Measurements from ENCODE around the gene CARD6.

DNA sequence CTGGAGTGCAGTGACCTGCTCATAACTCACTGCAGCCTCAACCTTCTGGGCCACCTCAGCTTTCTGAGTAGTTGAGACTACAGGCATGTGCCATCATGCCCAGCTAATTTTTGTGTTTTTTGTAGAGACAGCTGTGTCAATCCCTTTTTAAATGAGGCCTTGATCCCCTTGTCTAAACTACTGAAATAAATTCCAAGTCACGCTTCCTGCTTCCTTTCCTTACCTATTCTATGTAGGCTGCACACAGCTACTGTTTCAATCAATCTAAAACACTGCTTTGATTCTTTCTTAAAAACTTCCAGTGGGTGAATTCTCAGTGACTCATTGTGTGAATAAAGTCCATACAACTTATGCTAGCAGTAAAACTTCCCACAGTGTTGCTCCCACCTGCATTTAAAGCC is 65.2 kb downstream of the CARD6 start:
- TF ChIP-seq XBP1 (CRISPR knock-in tag; IDR thresholded peaks at IDR 0.05) = no peak
- no peak for TF ChIP-seq CREB1 (IDR thresholded peaks at IDR 0.05)
- no peak for TF ChIP-seq CREB1 (CRISPR knock-in tag; IDR thresholded peaks at IDR 0.05)
- TF ChIP-seq KDM5B (CRISPR knock-in tag; IDR thresholded peaks at IDR 0.05; ENCODE audit: borderline replicate concordance) = no peak
- no peak for TF ChIP-seq RXRB (CRISPR knock-in tag; IDR thresholded peaks at IDR 0.05; ENCODE audit: borderline replicate concordance)
- TF ChIP-seq, protein P1, sequence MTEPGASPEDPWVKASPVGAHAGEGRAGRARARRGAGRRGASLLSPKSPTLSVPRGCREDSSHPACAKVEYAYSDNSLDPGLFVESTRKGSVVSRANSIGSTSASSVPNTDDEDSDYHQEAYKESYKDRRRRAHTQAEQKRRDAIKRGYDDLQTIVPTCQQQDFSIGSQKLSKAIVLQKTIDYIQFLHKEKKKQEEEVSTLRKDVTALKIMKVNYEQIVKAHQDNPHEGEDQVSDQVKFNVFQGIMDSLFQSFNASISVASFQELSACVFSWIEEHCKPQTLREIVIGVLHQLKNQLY (CRISPR knock-in tag; IDR thresholded peaks at IDR 0.05) = no peak
- TF ChIP-seq, protein P2, sequence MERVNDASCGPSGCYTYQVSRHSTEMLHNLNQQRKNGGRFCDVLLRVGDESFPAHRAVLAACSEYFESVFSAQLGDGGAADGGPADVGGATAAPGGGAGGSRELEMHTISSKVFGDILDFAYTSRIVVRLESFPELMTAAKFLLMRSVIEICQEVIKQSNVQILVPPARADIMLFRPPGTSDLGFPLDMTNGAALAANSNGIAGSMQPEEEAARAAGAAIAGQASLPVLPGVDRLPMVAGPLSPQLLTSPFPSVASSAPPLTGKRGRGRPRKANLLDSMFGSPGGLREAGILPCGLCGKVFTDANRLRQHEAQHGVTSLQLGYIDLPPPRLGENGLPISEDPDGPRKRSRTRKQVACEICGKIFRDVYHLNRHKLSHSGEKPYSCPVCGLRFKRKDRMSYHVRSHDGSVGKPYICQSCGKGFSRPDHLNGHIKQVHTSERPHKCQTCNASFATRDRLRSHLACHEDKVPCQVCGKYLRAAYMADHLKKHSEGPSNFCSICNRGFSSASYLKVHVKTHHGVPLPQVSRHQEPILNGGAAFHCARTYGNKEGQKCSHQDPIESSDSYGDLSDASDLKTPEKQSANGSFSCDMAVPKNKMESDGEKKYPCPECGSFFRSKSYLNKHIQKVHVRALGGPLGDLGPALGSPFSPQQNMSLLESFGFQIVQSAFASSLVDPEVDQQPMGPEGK (CRISPR knock-in tag; IDR thresholded peaks at IDR 0.05) = no peak
- no peak for TF ChIP-seq ZNF263 (CRISPR knock-in tag; IDR thresholded peaks at IDR 0.05)
- no peak for TF ChIP-seq HOXD1 (CRISPR knock-in tag; IDR thresholded peaks at IDR 0.05)
- TF ChIP-seq, protein P3, sequence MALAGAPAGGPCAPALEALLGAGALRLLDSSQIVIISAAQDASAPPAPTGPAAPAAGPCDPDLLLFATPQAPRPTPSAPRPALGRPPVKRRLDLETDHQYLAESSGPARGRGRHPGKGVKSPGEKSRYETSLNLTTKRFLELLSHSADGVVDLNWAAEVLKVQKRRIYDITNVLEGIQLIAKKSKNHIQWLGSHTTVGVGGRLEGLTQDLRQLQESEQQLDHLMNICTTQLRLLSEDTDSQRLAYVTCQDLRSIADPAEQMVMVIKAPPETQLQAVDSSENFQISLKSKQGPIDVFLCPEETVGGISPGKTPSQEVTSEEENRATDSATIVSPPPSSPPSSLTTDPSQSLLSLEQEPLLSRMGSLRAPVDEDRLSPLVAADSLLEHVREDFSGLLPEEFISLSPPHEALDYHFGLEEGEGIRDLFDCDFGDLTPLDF (CRISPR knock-in tag; IDR thresholded peaks at IDR 0.05) = no peak
- TF ChIP-seq, protein P4, sequence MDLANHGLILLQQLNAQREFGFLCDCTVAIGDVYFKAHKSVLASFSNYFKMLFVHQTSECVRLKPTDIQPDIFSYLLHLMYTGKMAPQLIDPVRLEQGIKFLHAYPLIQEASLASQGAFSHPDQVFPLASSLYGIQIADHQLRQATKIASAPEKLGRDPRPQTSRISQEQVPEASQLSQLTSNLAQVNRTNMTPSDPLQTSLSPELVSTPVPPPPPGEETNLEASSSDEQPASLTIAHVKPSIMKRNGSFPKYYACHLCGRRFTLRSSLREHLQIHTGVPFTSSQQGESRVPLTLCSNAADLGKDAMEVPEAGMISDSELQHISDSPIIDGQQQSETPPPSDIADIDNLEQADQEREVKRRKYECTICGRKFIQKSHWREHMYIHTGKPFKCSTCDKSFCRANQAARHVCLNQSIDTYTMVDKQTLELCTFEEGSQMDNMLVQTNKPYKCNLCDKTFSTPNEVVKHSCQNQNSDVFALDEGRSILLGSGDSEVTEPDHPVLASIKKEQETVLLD (CRISPR knock-in tag; IDR thresholded peaks at IDR 0.05; ENCODE audit: low read depth) = no peak
- no peak for TF ChIP-seq IKZF4 (CRISPR knock-in tag; IDR thresholded peaks at IDR 0.05; ENCODE audit: borderline replicate concordance, low read depth, not compliant biosample characterization)
- no peak for TF ChIP-seq SRSF9 (IDR thresholded peaks at IDR 0.05; ENCODE audit: borderline replicate concordance, insufficient read depth, low read depth, low read length, poor library complexity, severe bottlenecking)
- no peak for TF ChIP-seq ZNF629 (CRISPR knock-in tag; conservative IDR thresholded peaks at IDR 0.05)
- TF ChIP-seq POLR2A (IDR thresholded peaks at IDR 0.05; ENCODE audit: insufficient read depth in 1 of 2, low read depth in 2 of 2, low read length in 2 of 2) = no peak
